Measurements from ENCODE around the gene RTN4R. TPM values are rescaled to one million over a fixed set of nuclear protein-coding genes. Genes with fewer than 3 reads are reported as not detected.
A peak's percentile ranks its signal among the peaks of the same experiment; 100 is the strongest.

RTN4R gene
- total RNA-seq, 6 donors from 2014 or later = 2.6 to 13.0 (median 9.0) TPM

GRCh38 chr22:20222764-20223420 is 45.2 kb downstream of the RTN4R start:
- Histone ChIP-seq H3K36me3 (no peaks in the 10 kb centered on the region), H3K4me3 (no peak overlapping the region), H3K27me3 (no peaks in the 10 kb centered on the region), H3K9me3 (no peaks in the 10 kb centered on the region), H3K27ac (no peak overlapping the region), H3K4me1 (peaks cover 0 to 12% (median 0%) of the 10 kb centered on the region in 4 donors)
- DNase-seq = peak in 1 of 2 donors; percentile 54
- ATAC-seq (ENCODE audit: low FRiP score in 2 of 2) = no peak
- TF ChIP-seq POLR2AphosphoS5 (IDR thresholded peaks at IDR 0.05) (no peak), POLR2A (IDR thresholded peaks at IDR 0.05) (no peak), EP300 (IDR thresholded peaks at IDR 0.05) (no peak), CTCF (IDR thresholded peaks at IDR 0.05) (no peak)
- WGBS, 2 donors = 90 to 93% methylated on average over 3 to 7 of the region's 7 CpGs

- DNase-seq (peak; percentile 32 to 54), ATAC-seq (ENCODE audit: low FRiP score in 2 of 2) (no peak)
- H3K4me3 ChIP-seq = no peak overlapping the region
- 63 to 66% methylated on average over 15 to 17 of the region's 17 CpGs for WGBS, 2 donors
- no peaks in the 10 kb centered on the region for H3K9me3 ChIP-seq
- no peak overlapping the region for H3K27ac ChIP-seq
- no peak for TF ChIP-seq EP300 (IDR thresholded peaks at IDR 0.05)
- no peak for TF ChIP-seq POLR2AphosphoS5 (IDR thresholded peaks at IDR 0.05)
- TF ChIP-seq POLR2A (IDR thresholded peaks at IDR 0.05) = no peak
- TF ChIP-seq CTCF (IDR thresholded peaks at IDR 0.05) = no peak
- H3K27me3 ChIP-seq = no peaks in the 10 kb centered on the region
- H3K36me3 ChIP-seq = no peaks in the 10 kb centered on the region
- H3K4me1 ChIP-seq = peaks cover 0 to 22% (median 5%) of the 10 kb centered on the region in 4 donors
Measured at GRCh38 chr22:20221421-20222340, 46.4 kb downstream of the RTN4R start.

- Histone ChIP-seq H3K9me3 (no peaks in the 10 kb centered on the region), H3K36me3 (no peaks in the 10 kb centered on the region), H3K27me3 (no peaks in the 10 kb centered on the region), H3K4me1 (peaks cover 0 to 23% (median 7%) of the 10 kb centered on the region in 4 donors), H3K4me3 (no peak overlapping the region), H3K27ac (no peak overlapping the region)
- DNase-seq = peak in 1 of 2 donors; percentile 52
- TF ChIP-seq EP300 (IDR thresholded peaks at IDR 0.05) = no peak
- 86 to 92% methylated on average over 8 to 13 of the region's 13 CpGs for WGBS, 2 donors
- no peak for ATAC-seq (ENCODE audit: low FRiP score in 2 of 2)
Measured at GRCh38 chr22:20220629-20221026, 47.5 kb downstream of the RTN4R start.

GRCh38 chr22:20219667-20220628 is 48.2 kb downstream of the RTN4R start:
- ATAC-seq (ENCODE audit: low FRiP score in 2 of 2) (no peak), DNase-seq (peak in 1 of 2 donors; percentile 0)
- no peak for TF ChIP-seq POLR2A (IDR thresholded peaks at IDR 0.05)
- TF ChIP-seq CTCF (IDR thresholded peaks at IDR 0.05) = no peak
- no peak for TF ChIP-seq EP300 (IDR thresholded peaks at IDR 0.05)
- no peak for TF ChIP-seq POLR2AphosphoS5 (IDR thresholded peaks at IDR 0.05)
- Histone ChIP-seq H3K4me1 (peaks cover 0 to 23% (median 7%) of the 10 kb centered on the region in 4 donors), H3K36me3 (no peaks in the 10 kb centered on the region), H3K4me3 (no peak overlapping the region), H3K27ac (no peak overlapping the region), H3K9me3 (no peaks in the 10 kb centered on the region), H3K27me3 (no peaks in the 10 kb centered on the region)
- WGBS, 2 donors = 96 to 97% methylated on average over 4 to 8 of the region's 10 CpGs

All from upper lobe of left lung (tissue), 6 donors.